Activated naive CD8-positive, alpha-beta T cell (primary cell): ENCODE data around the gene SOCS1.

ENCODE experiments used
- H3K27ac Mint-ChIP-seq: one replicate; pipeline ENCODE4 v1.8.0; 2021; ENCODE audit warnings: mixed read lengths
- H3K27me3 Mint-ChIP-seq: one replicate; pipeline ENCODE4 v1.8.0; 2021; ENCODE audit warnings: mixed read lengths
- H3K36me3 Mint-ChIP-seq: one replicate; pipeline ENCODE4 v1.8.0; 2021; ENCODE audit warnings: mixed read lengths
- H3K4me1 Mint-ChIP-seq: one replicate; pipeline ENCODE4 v1.8.0; 2021; ENCODE audit warnings: low read depth, mixed read lengths
- H3K4me3 Mint-ChIP-seq: one replicate; pipeline ENCODE4 v1.8.0; 2021; ENCODE audit warnings: mild to moderate bottlenecking, mixed read lengths
- H3K9me3 Mint-ChIP-seq: one replicate; pipeline ENCODE4 v1.8.0; 2021; ENCODE audit warnings: low read depth, mixed read lengths

Gene SOCS1

GRCh38 chr16:11217651-11218603 is 38.1 kb downstream of the SOCS1 start:
- Mint-ChIP-seq H3K36me3 (peaks cover 9% of the 10 kb centered on the region), H3K9me3 (peaks cover 6% of the 10 kb centered on the region), H3K4me1 (peaks cover 9% of the 10 kb centered on the region), H3K27me3 (no peaks in the 10 kb centered on the region), H3K27ac (no peak overlapping the region), H3K4me3 (no peak overlapping the region)

GRCh38 chr16:11215935-11216556 is 40.0 kb downstream of the SOCS1 start:
- peaks cover 8% of the 10 kb centered on the region for H3K4me1 Mint-ChIP-seq
- H3K9me3 Mint-ChIP-seq = peaks cover 6% of the 10 kb centered on the region
- no peaks in the 10 kb centered on the region for H3K27me3 Mint-ChIP-seq
- peaks cover 9% of the 10 kb centered on the region for H3K36me3 Mint-ChIP-seq
- no peak overlapping the region for H3K4me3 Mint-ChIP-seq
- H3K27ac Mint-ChIP-seq = no peak overlapping the region

- H3K9me3 Mint-ChIP-seq = peaks cover 6% of the 10 kb centered on the region
- no peak overlapping the region for H3K4me3 Mint-ChIP-seq
- no peak overlapping the region for H3K27ac Mint-ChIP-seq
- peaks cover 8% of the 10 kb centered on the region for H3K4me1 Mint-ChIP-seq
- H3K27me3 Mint-ChIP-seq = no peaks in the 10 kb centered on the region
- H3K36me3 Mint-ChIP-seq = peaks cover 9% of the 10 kb centered on the region
Observed at GRCh38 chr16:11213799-11214198, 42.2 kb downstream of the SOCS1 start.

GRCh38 chr16:11213373-11213772 is 42.6 kb downstream of the SOCS1 start:
- no peaks in the 10 kb centered on the region for H3K27me3 Mint-ChIP-seq
- H3K4me1 Mint-ChIP-seq = peaks cover 6% of the 10 kb centered on the region
- peaks cover 3% of the 10 kb centered on the region for H3K9me3 Mint-ChIP-seq
- H3K4me3 Mint-ChIP-seq = no peak overlapping the region
- H3K36me3 Mint-ChIP-seq = peaks cover 9% of the 10 kb centered on the region
- H3K27ac Mint-ChIP-seq = no peak overlapping the region

- Mint-ChIP-seq H3K9me3 (peaks cover 3% of the 10 kb centered on the region), H3K27ac (no peak overlapping the region), H3K27me3 (no peaks in the 10 kb centered on the region), H3K36me3 (peaks cover 9% of the 10 kb centered on the region), H3K4me3 (no peak overlapping the region), H3K4me1 (peaks cover 6% of the 10 kb centered on the region)
Observed at GRCh38 chr16:11212798-11213196, 43.2 kb downstream of the SOCS1 start.

GRCh38 chr16:11211977-11212797 is 43.8 kb downstream of the SOCS1 start:
- no peaks in the 10 kb centered on the region for H3K27me3 Mint-ChIP-seq
- peaks cover 3% of the 10 kb centered on the region for H3K9me3 Mint-ChIP-seq
- peaks cover 7% of the 10 kb centered on the region for H3K4me1 Mint-ChIP-seq
- no peak overlapping the region for H3K4me3 Mint-ChIP-seq
- H3K36me3 Mint-ChIP-seq = peaks cover 7% of the 10 kb centered on the region
- H3K27ac Mint-ChIP-seq = no peak overlapping the region

GRCh38 chr16:11211061-11211976 is 44.7 kb downstream of the SOCS1 start:
- peaks cover 3% of the 10 kb centered on the region for H3K9me3 Mint-ChIP-seq
- peaks cover 6% of the 10 kb centered on the region for H3K36me3 Mint-ChIP-seq
- no peak overlapping the region for H3K4me3 Mint-ChIP-seq
- no peaks in the 10 kb centered on the region for H3K27me3 Mint-ChIP-seq
- peaks cover 16% of the 10 kb centered on the region for H3K4me1 Mint-ChIP-seq
- H3K27ac Mint-ChIP-seq = no peak overlapping the region

- Mint-ChIP-seq H3K27me3 (no peaks in the 10 kb centered on the region), H3K9me3 (no peaks in the 10 kb centered on the region), H3K4me3 (no peak overlapping the region), H3K27ac (no peak overlapping the region), H3K36me3 (no peaks in the 10 kb centered on the region), H3K4me1 (peaks cover 19% of the 10 kb centered on the region)
Observed at GRCh38 chr16:11210260-11210659, 45.7 kb downstream of the SOCS1 start.

- Mint-ChIP-seq H3K36me3 (no peaks in the 10 kb centered on the region), H3K9me3 (no peaks in the 10 kb centered on the region), H3K27me3 (no peaks in the 10 kb centered on the region), H3K4me3 (no peak overlapping the region), H3K4me1 (peaks cover 19% of the 10 kb centered on the region), H3K27ac (no peak overlapping the region)
Observed at GRCh38 chr16:11208916-11209665, 46.9 kb downstream of the SOCS1 start.

- Mint-ChIP-seq H3K9me3 (no peaks in the 10 kb centered on the region), H3K27me3 (no peaks in the 10 kb centered on the region), H3K4me1 (peaks cover 19% of the 10 kb centered on the region), H3K4me3 (no peak overlapping the region), H3K27ac (no peak overlapping the region), H3K36me3 (no peaks in the 10 kb centered on the region)
Observed at GRCh38 chr16:11207646-11208045, 48.4 kb downstream of the SOCS1 start.

- H3K9me3 Mint-ChIP-seq = no peaks in the 10 kb centered on the region
- H3K4me3 Mint-ChIP-seq = no peak overlapping the region
- peaks cover 16% of the 10 kb centered on the region for H3K4me1 Mint-ChIP-seq
- no peaks in the 10 kb centered on the region for H3K36me3 Mint-ChIP-seq
- no peak overlapping the region for H3K27ac Mint-ChIP-seq
- no peaks in the 10 kb centered on the region for H3K27me3 Mint-ChIP-seq
Observed at GRCh38 chr16:11205754-11206581, 50.0 kb downstream of the SOCS1 start.

- H3K27ac Mint-ChIP-seq = peak overlapping the region; percentile 34
Observed at GRCh38 chr16:11205065-11205699, 50.8 kb downstream of the SOCS1 start.

More at GRCh38 chr16:11205065-11205699, 50.8 kb downstream of the SOCS1 start:
- Mint-ChIP-seq H3K4me1 (peaks cover 16% of the 10 kb centered on the region), H3K9me3 (no peaks in the 10 kb centered on the region), H3K4me3 (no peak overlapping the region), H3K27me3 (no peaks in the 10 kb centered on the region), H3K36me3 (no peaks in the 10 kb centered on the region)
